GM18520 (cell line): ENCODE measurements around the gene BMP10.

ENCODE experiments used
- ATAC-seq: cut with Tn5 transposase; IDR thresholded peaks from one replicate; pipeline ENCODE4 v1.9.1; 2021; ENCODE audit not compliant: unreplicated experiment

BMP10 gene, protein sequence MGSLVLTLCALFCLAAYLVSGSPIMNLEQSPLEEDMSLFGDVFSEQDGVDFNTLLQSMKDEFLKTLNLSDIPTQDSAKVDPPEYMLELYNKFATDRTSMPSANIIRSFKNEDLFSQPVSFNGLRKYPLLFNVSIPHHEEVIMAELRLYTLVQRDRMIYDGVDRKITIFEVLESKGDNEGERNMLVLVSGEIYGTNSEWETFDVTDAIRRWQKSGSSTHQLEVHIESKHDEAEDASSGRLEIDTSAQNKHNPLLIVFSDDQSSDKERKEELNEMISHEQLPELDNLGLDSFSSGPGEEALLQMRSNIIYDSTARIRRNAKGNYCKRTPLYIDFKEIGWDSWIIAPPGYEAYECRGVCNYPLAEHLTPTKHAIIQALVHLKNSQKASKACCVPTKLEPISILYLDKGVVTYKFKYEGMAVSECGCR

DNA sequence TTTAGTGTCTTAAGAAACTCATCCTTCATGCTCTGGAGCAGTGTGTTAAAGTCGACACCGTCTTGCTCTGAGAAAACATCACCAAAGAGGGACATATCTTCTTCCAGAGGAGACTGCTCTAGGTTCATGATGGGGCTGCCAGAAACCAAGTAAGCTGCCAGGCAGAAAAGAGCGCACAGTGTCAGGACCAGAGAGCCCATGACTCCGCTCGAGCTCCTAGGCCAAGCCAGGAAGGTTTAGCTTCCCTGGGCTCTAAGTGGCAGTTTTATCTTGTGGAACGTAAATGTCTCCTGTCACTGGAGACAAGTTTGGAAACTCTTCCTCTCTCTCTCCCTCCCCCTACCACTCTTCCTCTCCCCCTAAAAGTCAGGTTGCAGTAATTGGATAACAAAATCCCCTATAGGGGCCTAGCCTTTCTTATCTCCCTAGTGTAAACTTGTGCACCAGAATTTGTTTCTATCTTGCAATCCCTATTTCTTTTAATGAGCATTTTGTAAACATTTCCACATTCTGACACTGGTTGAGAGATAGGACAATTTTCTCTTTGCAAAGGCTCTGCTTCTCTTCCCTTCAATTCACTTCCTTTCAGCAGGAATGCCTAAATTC is at the start of gene BMP10:
Gene BMP10 (minus strand): TSS at position 239 of the 606 bp plus-strand sequence. CDS start 39 bp downstream, at position 200.
- ATAC-seq = no peak

DNA sequence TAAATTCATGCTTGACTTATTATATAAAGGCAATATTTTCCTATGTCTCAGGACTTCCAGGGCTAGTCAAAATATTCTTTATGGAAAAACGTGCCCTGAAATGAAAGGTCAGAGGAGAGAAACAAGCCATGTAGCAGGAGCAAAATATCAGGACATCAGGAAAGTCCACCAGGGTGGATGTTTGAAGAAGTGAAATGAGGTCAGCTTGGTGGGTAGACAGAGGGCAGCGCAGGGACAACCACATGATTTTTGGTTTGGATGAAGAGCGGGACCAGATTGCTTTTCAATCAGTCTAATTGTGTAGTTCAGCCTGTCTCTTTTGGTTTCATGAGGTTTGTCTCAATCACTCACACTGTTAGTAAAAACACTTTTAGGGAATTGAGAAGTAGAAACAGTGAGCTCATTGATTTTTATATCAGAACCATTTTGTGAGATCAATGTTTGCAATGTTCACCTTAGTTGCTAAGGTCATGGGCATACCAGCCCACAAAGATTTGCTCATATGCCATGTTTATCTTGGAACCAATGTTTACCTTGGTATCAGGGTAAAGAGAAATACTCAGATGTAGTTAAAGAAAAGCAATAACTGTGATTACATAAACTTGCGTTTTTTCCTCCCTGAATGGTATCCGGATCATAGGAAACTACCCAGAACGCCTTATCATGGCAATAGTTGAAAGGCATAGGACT is 49.4 kb upstream of the BMP10 start:
- ATAC-seq = no peak

- no peak for ATAC-seq
Observed at GRCh38 chr2:68918497-68918896, 47.3 kb upstream of the BMP10 start.

DNA sequence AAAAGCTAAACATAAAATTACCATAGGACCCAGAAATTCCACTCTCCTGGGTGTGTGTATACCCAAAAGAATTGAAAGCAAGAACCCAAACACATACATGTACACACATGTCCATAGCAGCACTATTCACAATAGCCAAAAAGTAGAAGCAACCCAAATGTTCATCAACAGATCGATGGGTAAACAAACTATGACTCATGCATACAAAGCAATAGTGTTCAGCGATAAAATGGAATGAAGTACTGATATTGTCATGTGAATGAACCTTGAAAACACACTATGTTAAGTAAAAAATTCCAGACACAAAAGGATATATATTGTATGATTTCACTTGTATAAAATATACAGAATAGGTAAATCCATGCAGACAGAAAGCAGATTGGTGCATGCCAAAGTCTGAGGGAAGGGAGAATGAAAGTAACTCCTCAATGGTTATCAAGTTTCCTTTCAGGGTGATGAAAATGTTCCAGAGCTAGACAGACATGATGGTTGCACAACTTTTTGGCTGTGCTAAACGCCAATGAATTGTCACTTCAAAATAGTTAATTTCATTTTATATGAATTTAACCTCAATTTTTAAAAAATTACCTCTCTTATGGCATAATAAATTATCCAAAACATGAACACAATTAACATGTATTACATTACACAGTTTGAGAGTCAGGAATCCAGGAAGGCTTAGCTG is 46.0 kb upstream of the BMP10 start:
- ATAC-seq = no peak

DNA sequence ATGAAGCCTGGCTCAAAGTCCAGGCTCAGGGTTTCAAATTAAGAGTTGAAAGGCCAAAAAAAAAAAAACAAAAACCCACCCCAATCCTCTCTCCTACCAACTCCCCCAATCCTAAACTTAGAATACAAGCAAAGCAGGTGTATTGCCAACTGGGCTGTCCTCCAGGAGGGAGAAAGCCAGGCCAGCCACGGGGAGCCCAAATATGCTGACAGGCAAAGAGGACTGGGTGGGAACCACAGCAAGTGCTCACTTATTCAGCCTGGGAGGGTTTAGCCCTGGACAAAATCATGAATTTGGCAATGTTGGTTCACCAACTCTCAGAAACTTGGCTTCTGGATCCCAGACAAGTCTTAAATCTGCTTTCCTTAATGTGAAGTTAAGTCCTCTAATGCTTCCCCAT is 45.0 kb upstream of the BMP10 start:
- no peak for ATAC-seq

DNA sequence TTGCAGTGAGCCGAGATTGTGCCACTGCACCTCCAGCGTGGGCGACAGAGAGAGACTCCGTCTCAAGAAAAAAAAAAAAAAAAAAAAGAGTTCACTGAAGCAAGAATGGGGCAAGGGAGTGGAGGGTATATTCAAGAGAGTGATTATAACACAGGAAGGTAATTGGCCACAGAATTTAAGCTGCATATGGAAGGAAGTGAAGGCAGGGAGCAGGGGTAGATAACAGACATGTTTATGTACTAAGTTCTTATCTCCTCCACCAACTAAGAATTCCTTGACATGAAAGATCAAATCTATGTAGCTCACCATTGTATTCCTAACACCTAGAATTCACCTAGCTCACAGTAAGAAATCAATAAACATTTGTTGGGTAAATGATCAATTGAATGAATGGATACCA is 44.2 kb upstream of the BMP10 start:
- ATAC-seq = no peak

DNA sequence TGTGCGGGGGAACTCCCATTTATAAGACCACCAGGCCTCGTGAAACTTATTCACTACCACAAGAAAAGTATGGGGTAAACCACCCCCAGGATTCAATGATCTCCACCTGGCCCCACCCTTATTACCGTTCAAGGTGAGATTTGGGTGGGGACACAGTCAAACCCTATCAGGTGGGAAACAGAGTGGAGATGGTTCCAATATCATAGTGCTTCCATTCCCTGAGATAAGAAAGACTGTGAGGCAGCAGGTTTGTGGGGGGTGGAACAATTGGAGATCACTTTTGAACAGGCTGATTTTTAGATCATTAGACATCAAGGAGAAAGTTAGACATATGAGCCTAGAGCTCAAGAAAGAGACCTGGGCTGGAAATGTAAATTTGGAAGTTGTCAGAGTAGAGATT is 42.2 kb upstream of the BMP10 start:
- no peak for ATAC-seq

- no peak for ATAC-seq
Observed at GRCh38 chr2:68912732-68913131, 41.5 kb upstream of the BMP10 start.

DNA sequence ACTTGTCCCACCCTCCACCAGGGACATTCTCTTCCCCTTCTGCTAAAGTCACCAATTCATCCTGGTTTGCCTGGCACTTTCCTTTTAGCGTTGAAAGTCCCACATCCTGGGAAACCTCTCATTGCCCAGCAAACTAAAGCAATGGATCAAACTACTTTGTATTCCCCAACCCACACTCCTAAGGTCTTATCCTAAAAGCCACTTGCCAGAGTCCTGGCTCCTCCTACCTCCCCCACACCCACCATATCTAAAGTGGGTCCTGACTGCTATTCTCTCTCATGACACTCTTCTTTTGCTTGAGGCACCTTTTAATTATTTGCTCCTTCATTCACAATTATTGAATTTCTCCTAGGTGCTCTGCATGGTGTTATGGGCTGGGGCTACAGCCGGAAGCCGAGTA is 40.9 kb upstream of the BMP10 start:
- ATAC-seq = no peak

DNA sequence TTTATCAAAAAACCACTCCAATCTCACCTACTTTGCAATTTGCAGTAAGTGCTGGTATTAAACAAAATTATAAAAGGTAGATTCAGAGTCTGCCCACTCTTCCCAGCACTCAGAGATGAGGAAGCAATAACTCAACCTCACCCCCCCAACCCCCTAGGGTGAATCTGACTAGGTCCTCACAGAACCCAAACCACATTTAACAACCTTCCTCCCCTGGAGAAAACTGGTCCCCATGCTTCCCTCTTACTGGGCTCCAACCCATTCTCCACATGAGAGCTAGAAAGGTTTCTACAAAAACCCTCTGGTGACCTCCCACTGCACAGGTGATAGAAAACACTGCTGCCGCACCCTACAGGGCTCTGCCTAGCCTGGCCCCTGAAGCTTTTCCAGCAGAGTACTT is 40.5 kb upstream of the BMP10 start:
- no peak for ATAC-seq

DNA sequence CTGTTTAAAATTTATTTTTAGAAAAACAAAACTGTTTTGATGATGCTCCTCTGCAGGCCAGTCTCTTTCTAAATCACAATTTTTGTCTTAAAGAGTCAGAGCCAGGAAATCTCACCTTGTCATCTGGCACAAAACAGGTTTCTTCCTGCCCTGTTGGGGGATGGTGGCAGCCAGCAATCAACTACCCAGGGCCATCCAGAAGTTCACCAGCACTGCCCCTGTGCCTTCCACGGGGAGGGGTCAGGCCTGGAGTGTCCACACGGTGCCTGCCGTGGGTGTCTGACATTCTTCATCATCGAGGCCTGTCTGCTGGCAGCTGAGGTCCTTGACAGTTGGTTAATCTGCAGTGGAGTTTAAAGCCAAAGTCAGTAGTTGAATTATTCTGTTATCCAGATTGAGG is 40.0 kb upstream of the BMP10 start:
- ATAC-seq = no peak

- no peak for ATAC-seq
Observed at GRCh38 chr2:68909793-68910674, 38.8 kb upstream of the BMP10 start.

DNA sequence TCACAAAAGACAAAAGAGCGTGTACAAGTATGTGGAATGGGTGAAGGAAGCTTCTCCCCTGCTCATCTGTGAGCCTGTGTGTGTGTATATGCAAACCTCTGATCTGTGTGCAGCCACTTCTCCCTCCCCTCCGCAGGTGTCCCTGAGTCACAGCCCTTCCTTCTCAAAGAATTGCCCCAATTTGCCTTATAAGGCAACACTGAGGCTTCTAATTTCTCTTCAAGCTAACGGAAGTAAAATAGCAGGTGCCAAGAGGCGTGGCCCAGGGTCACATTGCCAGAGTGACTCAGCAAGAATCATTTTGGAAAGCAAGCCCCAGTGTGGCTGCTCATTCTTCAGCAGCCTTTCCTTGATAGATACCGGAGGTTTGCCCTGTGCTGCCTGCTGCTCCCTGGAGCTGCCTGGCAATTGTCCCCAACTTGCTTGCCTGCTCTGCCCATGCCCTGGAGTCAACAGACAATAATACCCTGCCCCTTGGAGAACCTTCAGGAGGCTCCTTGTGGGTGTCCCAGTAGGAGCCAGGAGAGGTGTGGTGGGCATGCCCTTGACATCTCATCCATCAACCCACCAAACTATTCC is 37.3 kb upstream of the BMP10 start:
- ATAC-seq = peak; percentile 94

DNA sequence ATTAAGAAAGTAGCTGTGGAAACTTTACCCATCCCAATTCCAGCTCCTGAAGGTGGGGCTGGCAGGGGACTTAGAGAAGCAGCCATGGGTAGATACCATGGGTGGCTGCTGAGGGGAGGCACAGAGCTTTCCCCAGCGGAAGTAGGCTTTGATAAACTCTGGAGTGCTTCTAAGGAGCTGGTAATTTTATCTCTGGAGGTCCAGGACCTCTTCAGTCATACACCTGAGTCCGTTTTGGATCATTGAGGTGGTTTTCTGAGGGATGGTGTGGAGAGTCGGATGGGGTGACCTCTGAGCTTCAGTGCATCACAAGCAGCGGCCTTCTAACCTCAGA is 36.7 kb upstream of the BMP10 start:
- no peak for ATAC-seq

DNA sequence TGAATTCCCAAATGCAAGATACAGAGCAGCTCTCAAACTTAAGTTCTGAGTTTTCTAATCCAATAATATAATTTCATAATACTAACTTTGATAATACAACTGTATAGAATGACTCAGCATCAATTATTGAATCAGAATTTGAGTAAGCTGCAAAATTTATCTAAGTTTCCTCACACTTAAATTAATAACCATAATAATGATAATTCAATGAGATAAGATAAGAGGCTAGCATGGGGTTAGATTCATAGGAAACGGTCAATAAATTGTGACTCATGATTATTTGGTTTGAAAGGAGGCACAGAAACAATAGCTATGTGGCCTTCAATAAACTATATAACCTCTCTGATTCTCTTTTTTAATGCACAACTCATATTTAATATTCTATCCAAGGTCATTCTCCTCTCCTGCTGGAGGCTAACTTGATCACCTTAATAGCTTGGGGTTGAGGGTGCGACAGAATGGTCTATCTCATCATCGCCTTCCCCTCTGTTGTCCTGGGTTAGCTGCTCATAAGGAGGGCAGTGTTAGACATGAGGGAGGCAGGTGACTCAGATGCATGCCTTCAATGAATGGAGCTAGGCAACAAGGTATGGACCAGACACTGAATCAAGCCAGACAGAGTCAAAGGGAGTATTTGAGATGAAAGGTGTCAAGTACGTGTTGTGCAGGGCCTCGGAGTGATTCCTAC is 36.2 kb upstream of the BMP10 start:
- ATAC-seq = no peak

DNA sequence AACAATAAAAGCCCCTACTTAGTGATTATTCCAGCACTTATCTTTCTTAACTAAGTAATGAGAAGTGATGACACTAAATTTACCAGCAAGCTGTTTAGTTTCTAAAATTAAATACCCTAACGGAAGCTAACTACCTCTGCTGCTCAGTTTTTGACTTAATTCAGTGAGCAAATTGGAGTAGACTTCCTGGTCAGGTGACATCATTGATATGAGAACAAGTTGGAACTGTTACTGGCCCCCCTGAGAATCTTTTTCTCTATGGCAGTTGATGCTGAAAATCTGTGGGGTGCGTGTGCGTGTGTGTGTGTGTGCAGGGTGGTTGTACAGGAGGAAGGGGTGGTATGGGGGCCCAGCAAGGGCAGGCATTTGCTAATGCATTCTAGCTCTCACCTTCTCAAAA is 35.5 kb upstream of the BMP10 start:
- ATAC-seq = no peak

- no peak for ATAC-seq
Observed at GRCh38 chr2:68905116-68905515, 33.9 kb upstream of the BMP10 start.

GRCh38 chr2:68901561-68901960 is 30.4 kb upstream of the BMP10 start:
- ATAC-seq = no peak

DNA sequence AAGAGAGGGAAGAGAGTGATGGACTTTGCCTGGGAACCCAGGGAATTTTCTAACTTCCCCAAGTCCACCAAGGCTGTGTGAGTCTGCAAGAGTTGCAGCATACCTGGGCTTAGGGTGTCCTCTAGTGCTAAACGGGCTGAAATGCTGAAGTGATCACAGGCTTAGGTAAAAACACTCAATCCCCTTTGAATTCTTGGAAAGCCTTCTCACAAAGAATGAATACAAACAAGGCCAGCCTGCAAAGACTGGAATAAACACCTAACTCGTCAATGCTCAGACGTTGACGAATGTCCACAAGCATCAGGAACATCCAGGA is 30.0 kb upstream of the BMP10 start:
- ATAC-seq = no peak
